Subcutaneous abdominal adipose tissue (tissue), 5 donors: Measurements from ENCODE around the gene KRTAP17-1.

Source experiments
- H3K27ac ChIP-seq: one replicate; pipeline ENCODE4 v1.7.0; 2013; ENCODE audit warnings: low read depth, mild to moderate bottlenecking, inconsistent platforms, low read length, moderate library complexity
- H3K27me3 ChIP-seq, 5 donors: one replicate each; pipeline ENCODE4 v1.7.0; 2013; ENCODE audit warnings: low read length in 5 of 5, inconsistent platforms in 1 of 5; ENCODE audit not compliant: control insufficient read depth in 5 of 5, insufficient read depth in 4 of 5
- H3K36me3 ChIP-seq, 5 donors: one replicate each; pipeline ENCODE4 v1.7.0; 2013; ENCODE audit warnings: low read length in 5 of 5; ENCODE audit not compliant: control insufficient read depth in 5 of 5, insufficient read depth in 5 of 5
- H3K4me1 ChIP-seq, 5 donors: one replicate each; pipeline ENCODE4 v1.7.0; 2013; ENCODE audit warnings: low read length in 5 of 5, mild to moderate bottlenecking in 3 of 5, moderate library complexity in 1 of 5; ENCODE audit not compliant: control insufficient read depth in 5 of 5, insufficient read depth in 5 of 5
- H3K4me3 ChIP-seq, 5 donors: one replicate each; pipeline ENCODE4 v1.7.0; 2013; ENCODE audit warnings: low read length in 5 of 5, low read depth in 1 of 5
- H3K9ac ChIP-seq, 5 donors: one replicate each; pipeline ENCODE4 v1.7.0; 2013; ENCODE audit warnings: low read length in 5 of 5, mild to moderate bottlenecking in 4 of 5, moderate library complexity in 3 of 5
- H3K9me3 ChIP-seq, 5 donors: one replicate each; pipeline ENCODE4 v1.7.0; 2013; ENCODE audit warnings: low read length in 5 of 5; ENCODE audit not compliant: control insufficient read depth in 5 of 5
- donor health status: healthy.
- donor health status: healthy.
- donor health status: healthy.
- donor health status: healthy.
- donor health status: healthy.

KRTAP17-1 gene

DNA sequence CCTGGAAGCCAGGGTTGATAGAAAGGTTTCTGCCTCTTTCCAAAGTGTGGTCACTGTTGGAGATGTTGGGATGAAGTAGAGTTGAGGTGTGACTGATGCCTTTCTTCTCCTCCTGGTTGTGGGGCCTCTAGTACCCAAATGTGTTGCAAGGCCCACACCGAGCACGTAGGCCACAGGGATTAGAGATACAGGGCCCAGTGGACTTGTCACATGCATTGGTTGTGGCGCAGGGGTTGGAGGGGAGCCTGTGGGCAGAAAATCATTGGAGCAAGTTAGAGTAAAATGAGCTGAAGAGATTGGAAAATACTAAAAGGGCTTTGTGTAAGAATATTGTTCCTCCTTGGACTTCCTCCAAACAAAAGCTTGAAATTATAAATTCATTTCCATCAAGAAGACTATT is 30.5 kb upstream of the KRTAP17-1 start:
- H3K4me3 ChIP-seq, result no peak overlapping the region
- H3K36me3 ChIP-seq, result no peaks in the 10 kb centered on the region
- H3K4me1 ChIP-seq, result no peaks in the 10 kb centered on the region
- no peak overlapping the region for H3K9ac ChIP-seq
- no peaks in the 10 kb centered on the region for H3K27me3 ChIP-seq
- no peak overlapping the region for H3K27ac ChIP-seq
- H3K9me3 ChIP-seq, result peaks cover 0 to 20% (median 12%) of the 10 kb centered on the region in 5 donors

DNA sequence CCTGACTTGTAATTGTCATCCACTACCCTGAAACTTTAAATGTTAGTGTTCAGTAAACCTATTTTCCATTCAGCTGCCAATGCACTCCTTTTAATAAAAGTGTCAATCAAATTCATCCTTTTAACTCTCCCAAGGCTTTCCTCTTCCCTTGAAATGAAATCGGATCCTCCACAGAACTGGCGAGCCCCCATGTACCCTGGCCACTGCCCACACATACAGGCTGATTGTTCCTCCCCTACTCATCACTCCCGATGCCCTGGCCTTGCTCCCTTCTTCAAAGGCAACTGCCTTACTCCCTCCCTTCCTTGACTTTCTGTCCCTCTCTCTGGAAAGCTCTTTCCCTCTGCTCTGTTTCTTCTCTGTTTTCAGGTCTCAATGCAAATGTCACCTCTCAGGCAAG is 27.5 kb upstream of the KRTAP17-1 start:
- Histone ChIP-seq H3K36me3 (no peaks in the 10 kb centered on the region), H3K9me3 (peaks cover 0 to 22% (median 12%) of the 10 kb centered on the region in 5 donors), H3K27me3 (peaks cover 0 to 2% (median 0%) of the 10 kb centered on the region in 5 donors), H3K27ac (no peak overlapping the region), H3K4me1 (peaks cover 0 to 18% (median 4%) of the 10 kb centered on the region in 5 donors), H3K4me3 (no peak overlapping the region), H3K9ac (no peak overlapping the region)

DNA sequence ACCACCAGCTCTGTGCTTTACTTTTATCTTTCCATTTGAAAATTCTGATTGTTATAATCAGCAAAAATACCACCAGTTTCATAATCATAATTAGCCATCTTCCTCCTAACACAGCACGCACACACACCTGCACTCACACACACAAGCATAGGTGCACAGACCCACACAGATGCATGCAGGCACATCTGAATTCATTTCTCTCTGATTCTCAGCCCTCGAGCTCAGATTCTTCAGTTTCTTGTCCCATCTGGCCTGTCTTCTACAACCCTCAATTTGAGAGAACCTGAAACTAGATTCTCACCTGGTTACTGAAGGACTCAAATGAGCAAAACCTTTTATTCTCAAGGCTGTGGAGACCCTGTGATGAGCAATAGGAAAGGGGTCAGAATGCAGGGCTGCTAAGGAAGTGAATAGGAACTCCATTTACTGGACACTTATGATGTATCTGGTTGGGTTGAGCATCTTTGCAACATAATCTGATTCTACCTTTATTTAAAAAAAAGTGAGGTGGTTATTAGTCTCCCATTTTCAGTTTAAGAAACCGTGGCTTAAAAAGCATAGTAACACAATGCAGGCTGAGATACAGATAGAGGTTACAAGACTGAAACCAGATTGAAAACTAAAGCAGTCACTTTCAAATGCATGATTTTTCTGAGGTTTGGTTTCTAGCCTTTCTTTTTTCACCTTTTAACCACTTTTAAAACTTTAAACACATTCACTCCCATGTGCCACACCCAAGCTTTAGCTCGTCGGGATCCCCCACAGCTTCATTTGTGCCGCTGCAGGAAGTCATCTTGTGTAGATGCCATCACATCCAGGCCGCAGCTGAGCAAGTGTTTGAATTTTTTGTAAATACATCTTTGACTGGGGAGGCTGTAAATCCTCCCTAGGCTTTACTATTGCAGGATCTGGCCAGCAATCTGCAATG is 25.7 kb upstream of the KRTAP17-1 start:
- Histone ChIP-seq H3K4me1 (peaks cover 0 to 18% (median 4%) of the 10 kb centered on the region in 5 donors), H3K36me3 (no peaks in the 10 kb centered on the region), H3K27me3 (peaks cover 0 to 2% (median 0%) of the 10 kb centered on the region in 5 donors), H3K9ac (no peak overlapping the region), H3K27ac (no peak overlapping the region), H3K9me3 (peaks cover 0 to 22% (median 12%) of the 10 kb centered on the region in 5 donors), H3K4me3 (no peak overlapping the region)

DNA sequence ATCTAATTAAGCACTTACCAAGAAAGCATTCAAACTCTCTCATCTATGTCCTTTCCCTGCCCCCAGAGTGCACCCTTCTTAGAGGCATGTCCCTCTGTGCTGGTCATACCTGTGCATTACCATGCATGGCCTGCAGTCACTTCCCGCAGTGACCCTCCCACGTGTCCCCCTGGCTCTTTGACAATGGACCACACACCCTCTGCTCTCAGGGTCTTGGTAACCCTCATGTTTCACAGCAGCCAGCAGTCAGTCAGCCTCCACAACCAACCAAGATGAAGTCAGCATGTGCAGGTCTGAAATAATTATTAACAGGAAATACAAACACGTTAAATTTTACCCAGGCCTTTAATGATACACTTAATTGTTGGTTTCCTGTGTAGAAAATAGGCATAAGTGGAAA is 25.0 kb upstream of the KRTAP17-1 start:
- Histone ChIP-seq H3K4me3 (no peak overlapping the region), H3K9me3 (peaks cover 0 to 22% (median 12%) of the 10 kb centered on the region in 5 donors), H3K9ac (no peak overlapping the region), H3K27ac (no peak overlapping the region), H3K36me3 (no peaks in the 10 kb centered on the region), H3K27me3 (peaks cover 0 to 2% (median 0%) of the 10 kb centered on the region in 5 donors), H3K4me1 (peaks cover 0 to 18% (median 4%) of the 10 kb centered on the region in 5 donors)

DNA sequence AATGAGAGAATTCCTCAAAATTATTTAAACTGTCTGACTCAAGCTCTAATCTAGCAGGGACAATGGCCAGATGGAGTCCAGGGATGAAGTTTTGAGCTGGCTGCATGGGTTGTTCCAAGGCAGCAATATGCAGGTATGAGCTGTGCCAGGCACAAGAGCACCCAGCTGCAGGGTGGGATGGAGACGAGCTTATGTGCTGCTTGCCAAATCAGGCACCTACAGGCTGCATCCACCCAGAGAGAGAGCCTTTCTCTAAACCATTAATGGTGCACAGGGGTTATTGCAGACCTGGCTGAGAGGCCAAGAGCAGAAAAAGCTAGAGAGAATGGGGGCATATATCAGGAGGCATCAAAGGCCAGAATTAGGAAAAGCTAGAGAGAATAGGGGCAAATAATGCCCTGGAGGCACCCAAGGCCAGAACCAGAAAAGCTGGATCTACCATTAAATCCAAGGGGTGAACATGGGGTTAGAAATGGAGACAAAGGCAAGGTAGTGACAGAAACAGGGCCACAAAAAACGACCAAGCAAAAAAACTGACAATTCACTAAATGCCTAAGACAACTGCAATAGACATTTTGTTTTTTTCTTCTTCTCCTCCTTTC is 24.2 kb upstream of the KRTAP17-1 start:
- Histone ChIP-seq H3K27ac (no peak overlapping the region), H3K9ac (no peak overlapping the region), H3K27me3 (peaks cover 0 to 3% (median 0%) of the 10 kb centered on the region in 5 donors), H3K4me1 (peaks cover 0 to 18% (median 4%) of the 10 kb centered on the region in 5 donors), H3K36me3 (no peaks in the 10 kb centered on the region), H3K9me3 (peaks cover 0 to 22% (median 12%) of the 10 kb centered on the region in 5 donors), H3K4me3 (no peak overlapping the region)

DNA sequence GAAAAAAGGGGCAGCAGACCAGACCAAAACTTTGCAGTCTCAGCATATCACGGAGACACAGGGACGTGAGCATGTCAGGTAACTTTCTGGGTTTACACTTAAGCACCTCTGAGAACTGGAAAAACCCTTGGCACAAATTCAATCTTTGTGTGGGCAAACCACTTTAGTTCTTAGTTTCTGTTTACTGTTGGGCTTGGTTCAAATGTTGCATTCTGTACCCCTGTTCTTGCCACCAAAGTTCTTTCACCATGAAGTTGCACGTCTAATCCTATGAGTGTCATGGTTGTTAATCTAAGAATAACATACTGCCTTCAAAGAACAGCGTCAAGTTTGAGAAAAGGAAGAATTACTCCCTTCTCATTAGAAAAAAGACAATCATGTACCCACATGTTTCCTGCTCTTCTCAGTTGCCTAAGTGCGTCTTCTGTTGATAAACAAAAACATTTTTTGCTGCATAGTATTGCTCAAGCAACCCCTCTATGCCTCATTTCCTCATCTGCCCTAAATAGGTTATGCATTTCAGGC is 23.5 kb upstream of the KRTAP17-1 start:
- peaks cover 0 to 4% (median 0%) of the 10 kb centered on the region in 5 donors for H3K27me3 ChIP-seq
- peaks cover 0 to 22% (median 12%) of the 10 kb centered on the region in 5 donors for H3K9me3 ChIP-seq
- no peaks in the 10 kb centered on the region for H3K36me3 ChIP-seq
- no peak overlapping the region for H3K9ac ChIP-seq
- peaks cover 0 to 18% (median 4%) of the 10 kb centered on the region in 5 donors for H3K4me1 ChIP-seq
- H3K4me3 ChIP-seq, result no peak overlapping the region
- H3K27ac ChIP-seq, result no peak overlapping the region

DNA sequence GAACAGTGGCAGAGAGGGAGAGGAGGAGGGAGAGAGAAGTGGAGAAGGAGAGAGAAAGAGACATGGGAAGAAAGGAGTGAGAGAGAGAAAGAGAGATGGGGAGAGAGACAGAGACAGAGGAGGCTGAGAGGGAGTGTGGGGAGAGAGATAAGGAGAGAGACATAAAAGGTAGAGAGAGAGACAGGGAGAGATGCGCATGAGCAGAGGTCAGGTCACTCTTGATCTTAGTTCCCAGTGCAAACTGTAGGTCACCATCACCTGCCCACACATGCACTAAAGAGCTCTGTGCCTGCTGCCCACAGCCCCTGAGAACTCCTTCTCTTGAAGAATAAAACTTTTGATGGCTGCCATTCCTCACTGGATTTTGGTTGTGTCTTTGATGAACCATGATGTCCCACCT is 20.2 kb upstream of the KRTAP17-1 start:
- Histone ChIP-seq H3K4me3 (no peak overlapping the region), H3K9ac (no peak overlapping the region), H3K36me3 (no peaks in the 10 kb centered on the region), H3K9me3 (peaks cover 0 to 3% (median 0%) of the 10 kb centered on the region in 5 donors), H3K4me1 (peaks cover 0 to 18% (median 4%) of the 10 kb centered on the region in 5 donors), H3K27ac (no peak overlapping the region), H3K27me3 (peaks cover 3 to 6% (median 4%) of the 10 kb centered on the region in 5 donors)

DNA sequence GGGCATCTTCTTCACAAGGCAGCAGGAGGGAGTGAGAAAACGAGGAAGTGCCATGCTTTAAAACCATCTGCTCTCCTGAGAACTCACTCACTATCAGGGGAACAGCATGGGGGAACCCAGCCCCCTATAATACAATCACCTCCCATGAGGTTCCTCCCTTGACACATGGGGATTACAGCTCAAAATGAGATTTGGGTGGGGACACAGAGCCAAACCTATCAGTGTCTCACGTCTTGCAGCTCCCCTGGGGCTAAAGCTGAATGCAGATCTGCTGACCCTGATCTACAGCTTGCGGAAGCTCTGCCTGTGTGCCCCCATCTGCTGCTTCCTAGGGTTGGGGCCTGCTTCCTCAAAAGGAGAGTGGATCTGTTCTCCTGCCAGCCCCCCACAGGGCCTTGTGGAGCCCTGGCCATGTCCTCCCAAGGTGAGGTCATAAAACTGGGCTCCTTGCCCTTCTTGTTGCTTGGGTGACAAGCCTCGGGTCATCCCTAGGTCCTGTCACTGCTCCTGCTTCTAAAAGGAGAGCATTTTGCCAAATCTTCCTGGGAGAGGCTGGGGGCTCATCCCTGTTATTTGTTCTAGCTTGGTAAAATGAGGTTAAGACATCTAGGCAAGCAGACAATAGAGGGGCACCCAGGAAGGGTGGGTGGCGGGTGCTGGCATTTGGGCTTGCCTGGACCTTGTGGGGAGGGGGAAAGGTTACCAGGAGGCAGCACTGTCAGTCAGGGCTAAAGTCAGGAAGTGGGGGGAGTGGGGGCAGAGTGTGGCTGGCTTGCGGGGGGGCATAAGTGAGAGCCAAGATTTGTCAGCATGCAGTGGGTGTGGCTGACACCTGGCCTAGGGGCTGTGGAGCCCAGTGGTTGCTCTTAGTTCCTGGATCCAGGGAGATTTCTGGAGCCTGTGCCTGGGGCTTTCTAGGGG is 19.1 kb upstream of the KRTAP17-1 start:
- no peak overlapping the region for H3K4me3 ChIP-seq
- no peak overlapping the region for H3K9ac ChIP-seq
- no peaks in the 10 kb centered on the region for H3K36me3 ChIP-seq
- H3K4me1 ChIP-seq, result peaks cover 0 to 8% (median 0%) of the 10 kb centered on the region in 5 donors
- H3K27ac ChIP-seq, result no peak overlapping the region
- peaks cover 2 to 6% (median 3%) of the 10 kb centered on the region in 5 donors for H3K27me3 ChIP-seq
- H3K9me3 ChIP-seq, result no peaks in the 10 kb centered on the region

DNA sequence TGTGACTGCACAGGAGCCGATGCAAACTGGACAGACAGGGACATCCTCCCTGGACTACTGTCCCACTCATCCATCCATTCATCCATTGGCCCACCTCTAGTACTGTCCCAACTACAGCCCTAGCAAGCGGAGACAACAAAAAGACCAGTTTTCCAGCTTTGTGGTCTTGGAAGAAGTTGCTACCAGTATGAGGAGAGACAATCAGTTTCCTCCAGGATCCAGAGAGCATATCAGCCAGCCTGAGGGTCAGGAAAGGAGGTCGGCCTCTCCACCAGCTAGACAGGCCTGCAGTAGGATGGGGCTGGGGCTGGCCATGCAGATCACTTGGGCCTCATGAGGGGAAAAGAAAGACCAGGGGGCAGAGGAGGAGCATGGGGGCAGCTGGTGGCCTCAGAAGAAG is 18.3 kb upstream of the KRTAP17-1 start:
- no peak overlapping the region for H3K27ac ChIP-seq
- peaks cover 3 to 6% (median 5%) of the 10 kb centered on the region in 5 donors for H3K27me3 ChIP-seq
- peaks cover 0 to 1% (median 0%) of the 10 kb centered on the region in 5 donors for H3K4me1 ChIP-seq
- H3K9me3 ChIP-seq, result no peaks in the 10 kb centered on the region
- H3K36me3 ChIP-seq, result no peaks in the 10 kb centered on the region
- no peak overlapping the region for H3K9ac ChIP-seq
- no peak overlapping the region for H3K4me3 ChIP-seq
